Heart right ventricle (tissue), 16 donors: ENCODE data around the gene PKHD1. TPM values are rescaled to one million over a fixed set of nuclear protein-coding genes. Genes with fewer than 3 reads are reported as not detected.

Experiments used
- ATAC-seq, 8 donors: fragments of 200-7000 bp; cut with Tn5 transposase; one replicate each; pipeline ENCODE4 v1.9.1; 2020; ENCODE audit warnings: mild to moderate bottlenecking in 8 of 8, moderate library complexity in 8 of 8, moderate number of reproducible peaks in 1 of 8
- DNase-seq, 2 donors: peaks; one replicate each; pipeline ENCODE4 v3.0.0-alpha.2; 2020
- H3K27ac ChIP-seq, 10 donors: fragments of 200-600 bp; sonication (generic) in 2 of 10; one replicate each; pipeline versions ENCODE4 v1.5.0 to v1.8.0; 2020 to 2022; ENCODE audit warnings: mild to moderate bottlenecking in 3 of 10
- H3K27me3 ChIP-seq, 7 donors: fragments of 200-600 bp; one replicate each; pipeline ENCODE4 v1.8.0; 2021 to 2022; ENCODE audit warnings: mild to moderate bottlenecking in 2 of 7
- H3K36me3 ChIP-seq, 9 donors: fragments of 200-600 bp; sonication (generic) in 1 of 9; one replicate each; pipeline versions ENCODE4 v1.5.0 to v1.8.0; 2020 to 2022; ENCODE audit warnings: mild to moderate bottlenecking in 2 of 9
- H3K4me1 ChIP-seq, 9 donors: fragments of 200-600 bp; sonication (generic) in 1 of 9; one replicate each; pipeline versions ENCODE4 v1.5.0 to v1.8.0; 2020 to 2022; ENCODE audit warnings: mild to moderate bottlenecking in 4 of 9
- H3K4me3 ChIP-seq, 10 donors: fragments of 200-600 bp; sonication (generic) in 2 of 10; one replicate each; pipeline versions ENCODE4 v1.5.0 to v1.8.0; 2020 to 2022; ENCODE audit warnings: mild to moderate bottlenecking in 7 of 10, moderate library complexity in 2 of 10
- H3K9me3 ChIP-seq, 11 donors: fragments of 200-600 bp in 10 of 11; sonication (generic) in 2 of 11; one replicate each; pipeline versions ENCODE4 v1.5.0 to v1.8.0; 2013 to 2022; ENCODE audit warnings: mild to moderate bottlenecking in 2 of 11, control low read depth in 1 of 11, moderate library complexity in 1 of 11
- CTCF ChIP-seq, 9 donors: fragments of 200-600 bp; sonication (generic) in 2 of 9; IDR thresholded peaks; one replicate each; pipeline versions ENCODE4 v1.5.0 to v1.8.0; 2021 to 2022; ENCODE audit warnings: antibody characterized with exemption in 9 of 9, mild to moderate bottlenecking in 5 of 9, moderate library complexity in 1 of 9
- WGBS, 2 donors: extraction: QIAGEN DNeasy Blood & Tissue Kit; methylation state at CpG; one replicate each; pipeline ENCODE4 v1.1.7; 2013; ENCODE audit warnings: inconsistent platforms in 1 of 2; 5-methylcytosine and 5-hydroxymethylcytosine counted together
- intact Hi-C, 10 donors: fragments of 100-400 bp; cut with DNase I; formaldehyde crosslinking; loops; one replicate each; pipeline versions ENCODE4 v1.11.1 to v1.14.2; 2022
- polyA plus RNA-seq, 2 donors: library from polyadenylated mRNA; stranded (reverse); fragments of 200-250 nt; gene quantifications; one replicate each; pipeline ENCODE4 v1.2.3, GENCODE V29; 2013
- total RNA-seq, 10 donors: library from RNA; stranded (reverse); fragmentation: NEBNext Ultra II Directional in 3 of 10; extraction: Animal tissue kit (Norgen Biotek cat#: 25700) in 3 of 10; gene quantifications; one replicate each; pipeline versions ENCODE4 v1.2.1 to v1.2.4, GENCODE V29; 2021 to 2023
- donor health status: Arrhythmogenic right ventricular cardiomyopathy.
- donor health status: ischemic (EF 13 %, LVEDD 7.1; RV severe dilation, severe dysfunction).
- donor health status: healthy with polysubstance abuse.
- donor health status: DM: no; HTN: yes; CAD: no.
- donor health status: DM: no; HTN: no; CAD: no.
- donor health status: ischemic (EF 25% LVEDD 6.9; RV normal size, moderate dysfunction).
- donor health status: ischemic (EF 25% LVEDD 5.7; RV mildly dilated, moderate dysfunction).
- donor health status: healthy.
- donor health status: DM: yes; HTN: yes; CAD: no.
- donor health status: Ischemic cardiomyopathy.
- donor health status: ischemic (EF 35%, LVEDD 5.7; RV mildly dilated, moderate dysfunction).
- donor health status: nonischemic (EF 11% LVEDD 7.7; RV severe dilation, severe dysfunction).
- donor health status: DM: yes; HTN: yes; CAD: no.
- donor health status: PGD.
- donor health status: ischemic (EF 29% LVEDD 5.4; RV normal size, mild dysfunction).
- donor health status: nonischemic (EF 23%, LVEDD 6.1; RV moderate dilation, normal function).

Gene PKHD1
- total and polyA plus RNA-seq, 12 donors: under 0.01 to 0.07 (median 0.02) TPM; not detected in 7

GRCh38 chr6:51717477-51717876 lies 369.9 kb downstream of the PKHD1 start:
- WGBS, 2 donors: 83 to 88% methylated on average over 1 of the region's 1 CpG
- ATAC-seq (no peak), DNase-seq (no peak)
- no peak overlapping the region for H3K4me3 ChIP-seq
- intact Hi-C loops: no loop called here
- no peaks in the 10 kb centered on the region for H3K9me3 ChIP-seq
- no peak overlapping the region for H3K27ac ChIP-seq
- no peaks in the 10 kb centered on the region for H3K4me1 ChIP-seq
- H3K27me3 ChIP-seq: no peaks in the 10 kb centered on the region
- no peaks in the 10 kb centered on the region for H3K36me3 ChIP-seq
- TF ChIP-seq CTCF (IDR thresholded peaks at IDR 0.05): no peak

GRCh38 chr6:51711876-51712275 lies 375.5 kb downstream of the PKHD1 start:
- no peaks in the 10 kb centered on the region for H3K9me3 ChIP-seq
- WGBS, 2 donors: 60 to 73% methylated on average over 3 of the region's 3 CpGs
- no peaks in the 10 kb centered on the region for H3K27me3 ChIP-seq
- no peak overlapping the region for H3K4me3 ChIP-seq
- TF ChIP-seq CTCF (IDR thresholded peaks at IDR 0.05): no peak
- H3K36me3 ChIP-seq: no peaks in the 10 kb centered on the region
- no peak for ATAC-seq
- intact Hi-C loops: no loop called here
- H3K4me1 ChIP-seq: no peaks in the 10 kb centered on the region
- no peak for DNase-seq
- H3K27ac ChIP-seq: no peak overlapping the region

- H3K9me3 ChIP-seq: no peaks in the 10 kb centered on the region
- H3K36me3 ChIP-seq: no peaks in the 10 kb centered on the region
- H3K27me3 ChIP-seq: no peaks in the 10 kb centered on the region
- WGBS, 2 donors: 72 to 79% methylated on average over 2 of the region's 2 CpGs
- H3K4me3 ChIP-seq: no peak overlapping the region
- no peaks in the 10 kb centered on the region for H3K4me1 ChIP-seq
- TF ChIP-seq CTCF (IDR thresholded peaks at IDR 0.05): no peak
- H3K27ac ChIP-seq: no peak overlapping the region
- intact Hi-C loops: no loop called here
- no peak for DNase-seq
- ATAC-seq: no peak
Observed at GRCh38 chr6:51706086-51706485, 381.3 kb downstream of the PKHD1 start.

GRCh38 chr6:51704932-51705540 lies 382.4 kb downstream of the PKHD1 start:
- no peak for TF ChIP-seq CTCF (IDR thresholded peaks at IDR 0.05)
- Histone ChIP-seq H3K4me1 (no peaks in the 10 kb centered on the region), H3K4me3 (no peak overlapping the region), H3K36me3 (no peaks in the 10 kb centered on the region), H3K27ac (no peak overlapping the region), H3K27me3 (no peaks in the 10 kb centered on the region), H3K9me3 (no peaks in the 10 kb centered on the region)
- ATAC-seq: no peak
- no peak for DNase-seq
- intact Hi-C loops: no loop called here
- WGBS, 2 donors: 78 to 79% methylated on average over 1 of the region's 1 CpG
